ENCODE data around the gene DCTN1. TPM values are rescaled to one million over a fixed set of nuclear protein-coding genes. Genes with fewer than 3 reads are reported as not detected.

Gene DCTN1
- total RNA-seq (ENCODE audit: low replicate concordance), result 120 and 165 TPM in 2 replicates
- long read RNA-seq, full-length matches to known transcripts, result 9 of 22 reads
- long read RNA-seq, partial matches to known transcripts, result 11 of 22 reads
- long read RNA-seq, other reads (novel, unspliced or antisense), result 2 of 22 reads

DNA sequence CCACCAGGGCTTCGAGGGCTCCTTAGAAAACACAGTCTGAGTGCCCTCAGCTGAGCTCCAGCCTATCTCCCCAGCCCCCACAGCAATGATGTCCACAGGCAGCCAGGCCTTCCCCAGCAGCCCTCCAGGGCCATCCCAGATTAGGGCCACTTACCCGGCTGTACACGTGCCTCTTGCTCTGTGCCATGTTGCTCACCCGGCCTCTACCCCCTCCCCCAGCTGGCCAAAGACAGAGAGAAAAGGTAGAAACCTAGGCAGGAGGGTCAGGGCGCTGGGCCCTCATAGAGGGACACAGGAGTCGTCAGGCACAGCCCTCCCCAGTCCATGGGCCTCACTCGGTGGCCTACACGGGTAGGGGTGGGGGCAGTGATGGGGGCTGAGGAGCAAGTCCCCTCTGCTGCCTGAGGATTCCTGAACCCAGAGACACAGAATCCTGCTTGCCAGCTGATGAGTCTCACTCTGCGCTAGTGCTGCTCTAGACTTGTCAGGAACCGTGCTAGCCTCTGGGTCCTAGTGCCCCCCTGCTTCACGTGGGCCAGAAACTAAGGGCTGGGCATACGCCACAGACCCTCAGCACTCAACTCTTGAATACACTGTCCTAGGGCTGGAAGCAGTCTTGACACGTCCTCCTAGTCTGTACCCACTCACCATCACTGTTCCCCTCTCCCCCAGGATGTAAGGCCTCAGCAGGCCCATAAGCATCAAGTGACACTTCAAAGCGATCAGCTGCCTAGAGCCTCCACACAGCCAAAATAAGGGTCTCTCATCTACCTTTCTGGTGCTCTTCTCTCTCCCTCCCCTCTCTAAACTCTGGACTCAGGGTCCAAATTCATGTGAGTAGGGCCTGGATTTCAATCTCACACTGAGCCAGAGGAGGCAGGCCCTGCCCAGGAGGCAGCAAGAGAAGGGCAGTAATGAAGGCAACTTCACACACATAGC is at the start of gene DCTN1:
Gene DCTN1, minus strand, starts transcription at position 461 of the 939 bp plus-strand sequence. Its CDS starts 274 bp downstream, at position 187.
- no peak for DNase-seq (ENCODE audit: extremely low spot score, unreplicated experiment)
- peaks cover 19% of the 10 kb centered on the region for H3K36me3 Mint-ChIP-seq

DNA sequence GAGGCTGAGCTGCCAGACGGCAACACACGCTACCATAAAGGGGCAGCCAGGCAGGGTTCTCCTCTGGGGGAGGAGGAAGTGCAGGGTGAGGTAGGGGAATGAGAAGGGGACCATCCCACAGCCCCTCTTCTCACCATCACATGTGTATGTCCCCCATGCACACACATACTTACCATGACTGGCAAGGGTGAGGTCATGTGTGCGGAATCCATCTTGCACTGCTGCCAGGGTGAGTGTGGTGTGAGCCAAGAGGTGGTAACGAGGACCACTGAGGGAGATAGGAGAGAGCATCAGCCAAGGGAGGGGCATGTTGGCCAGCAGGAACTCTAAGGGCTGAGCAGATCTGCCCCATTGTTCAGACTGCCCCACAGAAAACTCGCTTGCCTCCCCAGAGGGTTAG is 48.6 kb upstream of the DCTN1 start:
- TF ChIP-seq, protein P1, sequence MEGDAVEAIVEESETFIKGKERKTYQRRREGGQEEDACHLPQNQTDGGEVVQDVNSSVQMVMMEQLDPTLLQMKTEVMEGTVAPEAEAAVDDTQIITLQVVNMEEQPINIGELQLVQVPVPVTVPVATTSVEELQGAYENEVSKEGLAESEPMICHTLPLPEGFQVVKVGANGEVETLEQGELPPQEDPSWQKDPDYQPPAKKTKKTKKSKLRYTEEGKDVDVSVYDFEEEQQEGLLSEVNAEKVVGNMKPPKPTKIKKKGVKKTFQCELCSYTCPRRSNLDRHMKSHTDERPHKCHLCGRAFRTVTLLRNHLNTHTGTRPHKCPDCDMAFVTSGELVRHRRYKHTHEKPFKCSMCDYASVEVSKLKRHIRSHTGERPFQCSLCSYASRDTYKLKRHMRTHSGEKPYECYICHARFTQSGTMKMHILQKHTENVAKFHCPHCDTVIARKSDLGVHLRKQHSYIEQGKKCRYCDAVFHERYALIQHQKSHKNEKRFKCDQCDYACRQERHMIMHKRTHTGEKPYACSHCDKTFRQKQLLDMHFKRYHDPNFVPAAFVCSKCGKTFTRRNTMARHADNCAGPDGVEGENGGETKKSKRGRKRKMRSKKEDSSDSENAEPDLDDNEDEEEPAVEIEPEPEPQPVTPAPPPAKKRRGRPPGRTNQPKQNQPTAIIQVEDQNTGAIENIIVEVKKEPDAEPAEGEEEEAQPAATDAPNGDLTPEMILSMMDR (conservative IDR thresholded peaks at IDR 0.05), result no peak
- Mint-ChIP-seq H3K4me1 (ENCODE audit: unreplicated experiment) (peaks cover 4% of the 10 kb centered on the region), H3K36me3 (peaks cover 9% of the 10 kb centered on the region), H3K27ac (no peak overlapping the region), H3K27me3 (no peaks in the 10 kb centered on the region), H3K4me3 (no peak overlapping the region), H3K9me3 (no peaks in the 10 kb centered on the region)
- no peak for DNase-seq (ENCODE audit: extremely low spot score, unreplicated experiment)

More for the DNA sequence above, at the start of gene DCTN1:
- TF ChIP-seq, protein P1 (conservative IDR thresholded peaks at IDR 0.05), result no peak
- Mint-ChIP-seq H3K27ac (peak within 1 kb of the TSS; percentile 44), H3K4me1 (ENCODE audit: unreplicated experiment) (peaks cover 23% of the 10 kb centered on the region), H3K9me3 (no peaks in the 10 kb centered on the region), H3K4me3 (peak within 1 kb of the TSS; percentile 58), H3K27me3 (no peaks in the 10 kb centered on the region)

GRCh38 chr2:74427551-74427950 is 47.4 kb upstream of the DCTN1 start:
- Mint-ChIP-seq H3K9me3 (no peaks in the 10 kb centered on the region), H3K27ac (no peak overlapping the region), H3K36me3 (peaks cover 9% of the 10 kb centered on the region)

DNA sequence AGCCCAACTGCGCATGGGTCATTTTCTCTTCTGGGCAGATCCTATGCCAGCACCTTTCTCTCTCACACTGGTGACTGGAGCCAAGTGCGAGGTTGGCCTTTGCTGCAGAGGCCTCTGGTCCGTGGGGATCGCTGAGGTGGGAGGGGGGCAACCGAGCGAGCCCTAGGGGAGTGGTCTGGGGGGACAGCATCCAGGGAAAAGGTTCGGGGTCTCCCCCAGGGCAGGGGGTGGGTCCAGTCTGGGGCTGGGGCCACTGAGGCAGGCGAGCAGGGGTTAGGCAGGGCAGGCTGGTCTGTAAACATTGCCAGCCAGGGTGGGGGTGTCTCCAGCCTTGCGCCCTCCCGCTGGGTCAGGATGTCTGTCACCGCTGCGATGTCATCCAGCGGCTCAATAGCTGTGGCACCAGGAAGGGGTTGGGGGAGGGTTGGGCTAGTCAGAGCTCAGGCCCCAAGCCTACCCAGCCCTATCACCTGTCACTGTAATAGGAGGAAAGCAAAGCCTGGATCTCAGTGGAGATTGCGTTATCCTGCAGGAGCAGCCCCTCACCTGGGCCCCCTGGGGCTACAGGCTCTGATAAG is 46.2 kb upstream of the DCTN1 start:
- Mint-ChIP-seq H3K27me3 (no peaks in the 10 kb centered on the region), H3K4me3 (no peak overlapping the region), H3K36me3 (peaks cover 9% of the 10 kb centered on the region), H3K9me3 (no peaks in the 10 kb centered on the region), H3K4me1 (ENCODE audit: unreplicated experiment) (peaks cover 10% of the 10 kb centered on the region), H3K27ac (no peak overlapping the region)
- TF ChIP-seq, protein P1 (conservative IDR thresholded peaks at IDR 0.05), result no peak
- no peak for DNase-seq (ENCODE audit: extremely low spot score, unreplicated experiment)

More at GRCh38 chr2:74427551-74427950, 47.4 kb upstream of the DCTN1 start:
- Mint-ChIP-seq H3K4me1 (ENCODE audit: unreplicated experiment) (peaks cover 9% of the 10 kb centered on the region), H3K4me3 (no peak overlapping the region), H3K27me3 (no peaks in the 10 kb centered on the region)
- TF ChIP-seq, protein P1 (conservative IDR thresholded peaks at IDR 0.05), result no peak
- DNase-seq (ENCODE audit: extremely low spot score, unreplicated experiment), result no peak

DNA sequence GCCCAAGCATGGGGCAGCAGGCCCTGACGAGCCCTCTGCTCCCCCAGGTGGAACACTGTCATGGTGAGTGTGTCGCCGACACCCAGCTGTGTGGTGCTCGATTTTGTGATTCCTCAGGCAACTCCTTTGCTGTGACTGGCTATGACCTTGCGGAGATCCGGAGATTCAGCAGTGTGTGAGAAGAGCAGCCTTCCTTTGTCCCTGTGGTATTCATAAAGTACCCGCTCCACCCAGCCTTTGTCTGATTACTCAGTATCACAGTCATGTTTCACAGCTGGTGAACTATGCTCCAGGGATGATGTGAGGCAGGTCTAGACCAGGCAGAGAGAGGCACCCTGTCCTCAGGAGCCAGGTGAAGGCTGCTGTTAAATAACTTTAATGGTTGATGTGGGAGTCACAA is 45.4 kb upstream of the DCTN1 start:
- peak overlapping the region; percentile 31 for H3K4me3 Mint-ChIP-seq
- peak overlapping the region; percentile 70 for H3K27ac Mint-ChIP-seq
- H3K36me3 Mint-ChIP-seq, result peaks cover 9% of the 10 kb centered on the region
- H3K9me3 Mint-ChIP-seq, result no peaks in the 10 kb centered on the region
- DNase-seq (ENCODE audit: extremely low spot score, unreplicated experiment), result no peak
- TF ChIP-seq, protein P1 (conservative IDR thresholded peaks at IDR 0.05), result no peak
- H3K27me3 Mint-ChIP-seq, result peaks cover 2% of the 10 kb centered on the region
- H3K4me1 Mint-ChIP-seq (ENCODE audit: unreplicated experiment), result peaks cover 14% of the 10 kb centered on the region
